HEK293 (cell line): ENCODE data around the gene JMJD7.

Experiments
- CTCF ChIA-PET: fragments of 350-600 bp; formaldehyde crosslinking; extraction: SDS; loops from one replicate; lab custom pipeline; 2021; ENCODE audit warnings: antibody characterized with exemption; lab: Yijun Ruan, JAX
- POLR2A ChIA-PET: fragments of 300-600 bp; formaldehyde crosslinking; extraction: SDS; loops from one replicate; lab custom pipeline; 2020; ENCODE audit warnings: antibody characterized with exemption, inconsistent platforms; lab: Yijun Ruan, JAX
- H3K27ac ChIP-seq: fragments of 200-500 bp; sonication (Bioruptor generic); 2 replicates; pipeline ENCODE4 v1.5.1; 2014; ENCODE audit warnings: low read depth, low read length, control low read depth, inconsistent platforms; ENCODE audit errors: extremely low read depth
- H3K36me3 ChIP-seq, 2 experiments: fragments of 200-500 bp in 1 of 2; sonication (Bioruptor generic) in 1 of 2; 1 replicate in 1 of 2; 2 replicates in 1 of 2; pipeline ENCODE4 v1.5.1; 2014 to 2017; ENCODE audit warnings: inconsistent platforms in 2 of 2, low read length in 2 of 2; ENCODE audit not compliant: control insufficient read depth in 2 of 2, insufficient read depth in 1 of 2
- H3K4me1 ChIP-seq: fragments of 200-500 bp; sonication (Bioruptor generic); 2 replicates; pipeline ENCODE4 v1.5.1; 2014; ENCODE audit warnings: mild to moderate bottlenecking, low read length, inconsistent platforms; ENCODE audit not compliant: control insufficient read depth, insufficient read depth
- H3K4me3 ChIP-seq: 2 replicates; pipeline ENCODE4 v1.5.1; 2011; ENCODE audit warnings: low read depth, mild to moderate bottlenecking, control low read depth, low read length, moderate library complexity
- H3K9me3 ChIP-seq: fragments of 200-500 bp; sonication (Bioruptor generic); 2 replicates; pipeline ENCODE4 v1.5.1; 2014; ENCODE audit warnings: low read depth, low read length, inconsistent platforms; ENCODE audit not compliant: control insufficient read depth, insufficient read depth
- GLI2 ChIP-seq: fragments of 450-650 bp; formaldehyde crosslinking; IDR thresholded peaks from 2 replicates; pipeline ENCODE4; 2017; ENCODE audit warnings: missing biosample characterization, missing genetic modification characterization, low read depth, borderline replicate concordance
- GLIS2 ChIP-seq: fragments of 450-650 bp; formaldehyde crosslinking; IDR thresholded peaks from 2 replicates; pipeline ENCODE4 v1.5.1; 2016; ENCODE audit warnings: missing biosample characterization, missing genetic modification characterization
- OVOL3 ChIP-seq: fragments of 450-650 bp; formaldehyde crosslinking; IDR thresholded peaks from 2 replicates; pipeline ENCODE4 v1.5.1; 2016; ENCODE audit warnings: missing biosample characterization, missing genetic modification characterization
- PATZ1 ChIP-seq: fragments of 450-650 bp; formaldehyde crosslinking; IDR thresholded peaks from 2 replicates; pipeline ENCODE4 v1.5.1; 2016; ENCODE audit warnings: missing biosample characterization, missing genetic modification characterization
- RBAK ChIP-seq: fragments of 450-650 bp; formaldehyde crosslinking; IDR thresholded peaks from 2 replicates; pipeline ENCODE4 v1.5.1; 2016; ENCODE audit warnings: missing biosample characterization, missing genetic modification characterization
- SP2 ChIP-seq: fragments of 450-650 bp; formaldehyde crosslinking; IDR thresholded peaks from 2 replicates; pipeline ENCODE4 v1.5.1; 2016; ENCODE audit warnings: missing biosample characterization, missing genetic modification characterization
- ZBTB44 ChIP-seq: fragments of 450-650 bp; IDR thresholded peaks from 2 replicates; pipeline ENCODE4 v1.5.1; 2018; ENCODE audit warnings: missing biosample characterization, mild to moderate bottlenecking, missing genetic modification characterization
- ZFP69B ChIP-seq: fragments of 450-650 bp; formaldehyde crosslinking; IDR thresholded peaks from 2 replicates; pipeline ENCODE4 v1.5.1; 2016; ENCODE audit warnings: missing biosample characterization, missing genetic modification characterization
- ZNF10 ChIP-seq: fragments of 450-650 bp; formaldehyde crosslinking; IDR thresholded peaks from 2 replicates; pipeline ENCODE4 v1.5.1; 2017; ENCODE audit warnings: missing biosample characterization, missing genetic modification characterization
- ZNF133 ChIP-seq: fragments of 450-650 bp; formaldehyde crosslinking; IDR thresholded peaks from 2 replicates; pipeline ENCODE4 v1.5.1; 2016; ENCODE audit warnings: missing biosample characterization, missing genetic modification characterization
- ZNF138 ChIP-seq: fragments of 450-650 bp; formaldehyde crosslinking; IDR thresholded peaks from 2 replicates; pipeline ENCODE4 v1.5.1; 2016; ENCODE audit warnings: missing biosample characterization, missing genetic modification characterization, borderline replicate concordance
- ZNF146 ChIP-seq: fragments of 450-650 bp; formaldehyde crosslinking; IDR thresholded peaks from 2 replicates; pipeline ENCODE4 v1.5.1; 2016; ENCODE audit warnings: missing biosample characterization, missing genetic modification characterization
- ZNF175 ChIP-seq: fragments of 450-650 bp; formaldehyde crosslinking; IDR thresholded peaks from 2 replicates; pipeline ENCODE4 v1.5.1; 2016; ENCODE audit warnings: missing biosample characterization, missing genetic modification characterization
- ZNF221 ChIP-seq: fragments of 450-650 bp; formaldehyde crosslinking; IDR thresholded peaks from 2 replicates; pipeline ENCODE4 v1.5.1; 2017; ENCODE audit warnings: missing biosample characterization, missing genetic modification characterization, borderline replicate concordance
- ZNF311 ChIP-seq: fragments of 450-650 bp; formaldehyde crosslinking; IDR thresholded peaks from 2 replicates; pipeline ENCODE4 v1.5.1; 2017; ENCODE audit warnings: missing biosample characterization, missing genetic modification characterization, borderline replicate concordance
- ZNF341 ChIP-seq: fragments of 450-650 bp; formaldehyde crosslinking; IDR thresholded peaks from 2 replicates; pipeline ENCODE4; 2016; ENCODE audit warnings: low read depth, missing biosample characterization, missing genetic modification characterization
- ZNF398 ChIP-seq: fragments of 450-650 bp; formaldehyde crosslinking; IDR thresholded peaks from 2 replicates; pipeline ENCODE4 v1.5.1; 2017; ENCODE audit warnings: missing biosample characterization, missing genetic modification characterization
- ZNF449 ChIP-seq: fragments of 450-650 bp; formaldehyde crosslinking; IDR thresholded peaks from 2 replicates; pipeline ENCODE4 v1.5.1; 2017; ENCODE audit warnings: missing biosample characterization, mild to moderate bottlenecking, missing genetic modification characterization, moderate library complexity
- ZNF488 ChIP-seq: fragments of 450-650 bp; formaldehyde crosslinking; IDR thresholded peaks from 2 replicates; pipeline ENCODE4 v1.5.1; 2016; ENCODE audit warnings: missing biosample characterization, missing genetic modification characterization
- ZNF501 ChIP-seq: fragments of 450-650 bp; formaldehyde crosslinking; IDR thresholded peaks from 2 replicates; pipeline ENCODE4 v1.5.1; 2016; ENCODE audit warnings: missing biosample characterization, missing genetic modification characterization
- ZNF596 ChIP-seq: fragments of 450-650 bp; IDR thresholded peaks from 2 replicates; pipeline ENCODE4 v1.5.0; 2018; ENCODE audit warnings: missing biosample characterization, mild to moderate bottlenecking, missing genetic modification characterization, moderate library complexity
- ZNF707 ChIP-seq: fragments of 450-650 bp; formaldehyde crosslinking; IDR thresholded peaks from 2 replicates; pipeline ENCODE4 v1.5.1; 2016; ENCODE audit warnings: missing biosample characterization, missing genetic modification characterization
- ZNF747 ChIP-seq: fragments of 450-650 bp; formaldehyde crosslinking; IDR thresholded peaks from 2 replicates; pipeline ENCODE4 v1.5.1; 2016; ENCODE audit warnings: missing biosample characterization, missing genetic modification characterization
- ZNF76 ChIP-seq: fragments of 450-650 bp; formaldehyde crosslinking; IDR thresholded peaks from 2 replicates; pipeline ENCODE4; 2016; ENCODE audit warnings: low read depth, missing biosample characterization, missing genetic modification characterization, borderline replicate concordance
- ZNF792 ChIP-seq: fragments of 450-650 bp; formaldehyde crosslinking; IDR thresholded peaks from 2 replicates; pipeline ENCODE4 v1.5.1; 2016; ENCODE audit warnings: missing biosample characterization, missing genetic modification characterization

The JMJD7 gene

GRCh38 chr15:41799488-41799805, 28.4 kb upstream of the JMJD7 start:
- Histone ChIP-seq H3K4me1 (no peaks in the 10 kb centered on the region), H3K4me3 (no peak overlapping the region), H3K27ac (no peak overlapping the region), H3K9me3 (no peaks in the 10 kb centered on the region), H3K36me3 (peaks cover 0 to 8% of the 10 kb centered on the region in 2 experiments; a peak in 1 of 3 replicates)
- TF ChIP-seq ZFP69B (tag by site-specific recombination), result no peak
- ChIA-PET CTCF (interaction anchor here (0.6 kb wide), 1 partner anchor 85 kb away, joined by 3 read pairs; no protein-coding TSS in a partner anchor), POLR2A (no interaction called here)

GRCh38 chr15:41801185-41801584, 26.7 kb upstream of the JMJD7 start:
- Histone ChIP-seq H3K4me3 (no peak overlapping the region), H3K36me3 (peaks cover 0 to 8% of the 10 kb centered on the region in 2 experiments; a peak in 1 of 3 replicates), H3K27ac (no peak overlapping the region), H3K9me3 (no peaks in the 10 kb centered on the region), H3K4me1 (no peaks in the 10 kb centered on the region)
- CTCF ChIA-PET, result interaction anchor here (0.6 to 0.9 kb wide), 2 partner anchors 25 to 330 kb away, joined by 3 read pairs; no protein-coding TSS in a partner anchor
- POLR2A ChIA-PET, result no interaction called here
- no peak for TF ChIP-seq ZNF76 (tag by site-specific recombination)
- TF ChIP-seq PATZ1, result no peak
- no peak for TF ChIP-seq ZNF10
- TF ChIP-seq SP2 (tag by site-specific recombination), result no peak
- no peak for TF ChIP-seq ZNF398 (tag by site-specific recombination)
- TF ChIP-seq GLIS2 (tag by site-specific recombination), result no peak
- TF ChIP-seq ZNF133 (tag by site-specific recombination), result no peak
- no peak for TF ChIP-seq GLI2 (tag by site-specific recombination)
- no peak for TF ChIP-seq ZNF341 (tag by site-specific recombination)
- TF ChIP-seq ZNF138 (tag by site-specific recombination), result no peak
- no peak for TF ChIP-seq RBAK (tag by site-specific recombination)
- no peak for TF ChIP-seq ZNF146 (tag by site-specific recombination)
- TF ChIP-seq ZNF175 (tag by site-specific recombination), result no peak

GRCh38 chr15:41801850-41802455, 25.9 kb upstream of the JMJD7 start:
- H3K4me1 ChIP-seq, result no peaks in the 10 kb centered on the region
- ChIA-PET POLR2A (no interaction called here), CTCF (interaction anchor here (0.6 to 1.7 kb wide), 4 partner anchors 9 to 103 kb away, joined by 3 to 10 read pairs (median 4); partner anchors contain the start of gene MAPKBP1)
- H3K27ac ChIP-seq, result no peak overlapping the region
- peaks cover 0 to 8% of the 10 kb centered on the region in 2 experiments; a peak in 1 of 3 replicates for H3K36me3 ChIP-seq
- no peak overlapping the region for H3K4me3 ChIP-seq
- no peaks in the 10 kb centered on the region for H3K9me3 ChIP-seq
- TF ChIP-seq OVOL3 (tag by site-specific recombination) (no peak), ZNF501 (tag by site-specific recombination) (no peak), ZNF596 (no peak), ZBTB44 (tag by site-specific recombination) (no peak), ZNF707 (tag by site-specific recombination) (no peak), ZNF488 (tag by site-specific recombination) (no peak), ZNF449 (tag by site-specific recombination) (no peak), ZNF792 (tag by site-specific recombination) (no peak), ZNF747 (tag by site-specific recombination) (no peak), RBAK (tag by site-specific recombination) (no peak), ZNF221 (tag by site-specific recombination) (no peak), ZNF311 (tag by site-specific recombination) (no peak)
